Stimulated activated CD4-positive, alpha-beta T cell treated with anti-CD3 and anti-CD28 coated beads, Interleukin-4, amount 100 ng/mL, for 24 hours (primary cell): ENCODE results near the gene NPL.

Experiments used
- DNase-seq: peaks from one replicate; pipeline ENCODE4 v3.0.0-alpha.2; 2020

Gene NPL

DNA sequence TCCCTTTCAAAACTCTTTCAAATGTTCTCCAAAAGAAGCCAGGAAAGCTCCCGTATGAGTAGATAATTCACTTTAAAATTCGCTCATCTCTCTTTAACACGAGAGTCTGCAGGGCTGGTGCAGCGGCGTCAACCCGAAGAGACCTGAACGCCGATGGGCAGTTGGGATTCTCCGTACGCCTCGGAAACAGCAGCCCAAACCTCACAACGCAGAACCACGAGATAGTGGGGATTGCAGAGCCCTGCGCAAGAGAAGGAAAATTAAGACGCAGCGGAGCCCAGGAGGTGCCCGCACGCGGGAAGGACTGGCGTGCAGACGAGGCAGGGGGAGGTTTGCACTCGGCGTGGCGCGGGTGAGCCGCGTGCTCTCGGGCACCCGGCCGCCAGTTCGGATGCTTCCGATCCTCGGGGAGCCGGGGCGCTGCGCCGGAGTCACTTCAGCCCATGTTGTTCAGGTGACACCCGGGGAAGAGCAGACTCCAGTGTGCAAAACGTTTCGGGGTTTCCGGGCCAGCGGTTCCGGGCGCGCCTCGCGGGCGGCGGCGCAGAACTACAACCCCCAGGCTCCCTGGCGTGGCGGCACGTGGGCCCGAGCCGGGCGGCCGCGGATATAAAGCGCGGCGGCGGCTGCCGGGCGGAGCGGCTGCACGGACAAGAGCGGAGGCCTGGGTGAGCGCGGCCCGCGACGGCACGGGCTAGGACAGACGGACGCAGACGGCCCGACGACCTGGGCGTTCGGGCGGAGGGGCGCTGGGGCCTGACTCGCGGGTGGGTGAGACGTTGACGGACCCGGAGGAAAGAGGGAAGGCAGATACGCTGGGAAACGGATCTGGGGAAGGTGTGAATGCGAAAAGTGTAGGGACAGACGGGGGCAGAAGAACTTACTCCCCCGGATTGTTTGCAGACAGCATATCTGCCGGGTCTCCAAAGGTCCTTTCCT lies at the start of gene NPL:
Gene NPL (plus strand): TSS at position 636 of the 939 bp plus-strand sequence. CDS start 4,599 bp downstream, outside the sequence.
- DNase-seq: peak; percentile 85

- DNase-seq: no peak
Measured at GRCh38 chr1:182740120-182740519, 49.5 kb upstream of the NPL start.

DNA sequence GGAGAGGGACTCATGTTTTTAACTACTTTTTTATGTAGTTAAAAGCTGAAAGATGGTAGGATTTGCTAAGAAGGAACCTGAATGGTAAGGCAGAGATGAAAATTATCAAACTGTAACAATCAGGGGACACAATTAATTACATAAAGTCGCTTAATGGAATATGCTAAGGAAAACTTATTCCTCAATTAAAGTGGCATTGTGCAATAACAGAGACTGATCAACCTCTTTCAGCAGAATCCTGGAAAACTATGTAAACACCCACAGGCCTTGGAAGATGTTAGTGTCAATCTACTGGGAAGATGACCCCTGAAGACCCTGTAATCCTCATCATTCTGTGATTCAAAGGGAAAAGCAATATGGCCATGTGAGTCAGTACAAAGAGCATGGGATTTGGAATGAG lies 46.8 kb upstream of the NPL start:
- no peak for DNase-seq

DNA sequence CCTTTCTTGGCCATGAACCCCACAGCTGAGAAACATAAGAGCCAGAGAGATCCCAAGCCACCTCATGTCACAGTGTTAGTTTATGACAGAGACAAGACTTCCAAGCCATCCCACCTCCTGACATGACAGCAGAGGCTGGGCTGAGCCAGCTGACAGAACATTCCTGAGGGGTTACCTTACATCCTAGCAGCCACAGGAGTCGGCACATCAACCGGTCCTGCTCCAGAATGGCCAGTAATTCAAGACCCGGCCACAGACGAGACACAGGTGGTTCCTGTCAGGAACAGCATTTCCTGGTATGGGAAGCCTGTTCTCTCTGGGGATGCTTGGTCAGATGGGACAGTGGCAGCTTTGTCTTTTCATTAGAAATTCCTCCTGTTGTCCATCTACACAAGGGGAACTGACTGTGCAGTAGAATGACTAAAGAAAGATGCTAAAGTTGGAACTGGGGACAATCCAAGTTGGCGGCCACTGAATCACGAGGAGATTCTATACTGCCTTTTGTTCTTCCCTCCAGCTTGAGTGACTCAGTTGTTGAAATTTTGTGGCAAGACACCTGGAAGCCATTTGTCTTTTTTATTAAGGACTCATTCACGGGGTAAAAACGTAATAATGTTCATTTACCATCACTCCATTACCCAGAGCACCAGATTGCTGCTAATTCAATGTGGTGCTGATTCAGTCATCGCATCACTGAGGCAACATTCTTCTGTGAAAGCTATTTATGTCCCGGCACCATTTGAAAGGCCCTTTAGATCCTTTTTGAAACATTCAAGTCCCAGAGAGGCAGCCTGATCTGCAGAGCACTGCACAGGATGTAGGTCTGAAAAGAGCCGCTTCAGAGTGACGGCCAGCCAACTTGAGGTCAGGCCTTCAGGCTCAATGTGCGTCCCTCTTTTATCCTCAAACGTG lies 37.2 kb upstream of the NPL start:
- no peak for DNase-seq

DNA sequence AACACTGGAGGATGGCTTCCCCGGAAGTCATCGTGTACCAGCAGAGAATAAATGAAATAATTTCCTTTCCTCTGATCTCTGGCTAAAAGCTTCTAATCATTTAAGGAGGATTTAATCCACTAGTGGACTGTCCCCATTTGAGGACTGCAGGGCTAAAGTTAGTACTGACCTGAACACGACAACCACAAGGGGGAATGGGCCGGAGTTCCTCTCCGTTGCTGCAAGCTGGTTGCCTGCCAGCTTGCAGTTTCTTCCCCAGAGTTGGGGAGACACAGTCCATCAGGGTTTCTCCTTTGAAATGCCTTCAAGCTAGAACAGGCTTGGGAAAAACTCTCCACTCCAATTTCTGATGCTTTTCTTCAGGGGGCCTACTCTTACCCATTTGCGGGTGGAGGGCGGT lies 35.5 kb upstream of the NPL start:
- no peak for DNase-seq

DNA sequence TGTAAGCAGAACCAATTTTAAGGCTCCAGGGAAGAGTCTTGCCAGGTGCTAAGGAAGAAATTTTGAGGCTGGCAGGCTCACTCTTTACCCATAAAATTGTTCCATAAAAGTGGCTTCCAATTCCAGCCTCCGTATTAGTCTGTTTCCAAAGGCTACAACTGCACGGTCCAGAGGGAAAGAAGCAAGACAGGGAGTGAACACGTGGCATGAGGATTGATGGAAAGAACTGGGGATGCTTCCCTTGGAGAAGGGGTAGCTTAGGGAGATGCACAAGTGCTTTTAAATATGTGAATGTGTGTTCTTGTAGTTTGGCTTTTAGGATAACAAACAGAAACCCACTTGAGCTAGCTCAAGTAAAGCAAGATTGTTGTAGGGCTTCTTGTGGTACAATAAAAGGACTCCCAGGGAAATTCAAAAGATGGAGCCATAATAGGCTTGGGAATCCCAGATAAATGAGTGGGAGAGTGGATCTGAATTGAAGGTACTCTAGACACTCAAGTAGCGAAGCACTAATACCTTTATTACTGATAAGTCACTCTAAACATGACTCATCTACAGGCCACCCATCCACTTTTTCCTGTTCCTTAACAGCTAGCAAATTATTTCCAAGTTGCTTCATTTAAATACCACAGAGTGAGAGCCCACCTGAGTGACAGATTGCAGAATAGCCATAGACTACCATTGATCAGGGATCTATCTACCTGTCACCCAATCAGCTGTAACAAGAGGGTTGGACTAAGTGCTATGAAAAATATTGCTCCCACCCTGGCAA lies 34.8 kb upstream of the NPL start:
- no peak for DNase-seq

DNA sequence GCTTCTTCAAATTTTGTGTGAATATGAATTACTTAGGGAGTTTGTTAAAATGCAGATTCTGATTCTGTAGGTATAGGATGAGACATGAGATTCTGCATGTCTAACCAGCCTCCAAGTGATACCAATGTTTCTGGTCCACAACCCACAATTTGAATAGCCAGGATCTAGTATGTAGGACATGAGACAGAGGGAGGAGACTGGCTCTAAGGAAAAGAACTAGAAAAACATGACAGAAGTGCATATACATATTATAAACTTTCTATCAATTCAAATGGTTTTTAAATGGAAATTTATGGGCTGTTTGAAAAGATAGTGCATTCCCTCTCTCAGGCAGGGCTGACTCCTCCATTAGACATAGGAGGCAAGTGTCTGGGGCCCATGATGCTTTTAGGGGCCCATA lies 33.9 kb upstream of the NPL start:
- no peak for DNase-seq

- no peak for DNase-seq
Measured at GRCh38 chr1:182756423-182756822, 33.1 kb upstream of the NPL start.

GRCh38 chr1:182761396-182762395 lies 27.9 kb upstream of the NPL start:
- DNase-seq: no peak

- no peak for DNase-seq
Measured at GRCh38 chr1:182762536-182762935, 27.0 kb upstream of the NPL start.

GRCh38 chr1:182764029-182764727 lies 25.4 kb upstream of the NPL start:
- DNase-seq: no peak

DNA sequence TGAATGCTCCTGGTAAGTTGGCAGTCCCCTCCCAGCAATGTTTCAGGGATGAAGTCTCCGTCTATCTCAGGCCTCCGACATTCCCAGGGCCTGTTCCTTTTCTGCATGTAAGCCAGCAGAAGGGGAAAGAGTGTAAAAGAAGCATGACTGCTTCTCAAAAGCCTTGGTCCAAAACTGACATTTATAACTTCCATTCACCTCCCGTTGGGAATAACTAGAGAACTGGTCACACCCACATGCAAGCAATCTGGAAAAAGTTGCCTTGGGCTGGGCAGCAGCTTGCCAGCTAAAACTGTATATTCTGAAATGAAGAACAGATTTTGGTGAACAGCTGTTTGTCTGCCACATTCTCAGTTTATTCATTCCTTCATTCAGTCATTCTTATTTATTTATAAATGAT lies 24.2 kb upstream of the NPL start:
- DNase-seq: no peak

GRCh38 chr1:182766050-182766449 lies 23.5 kb upstream of the NPL start:
- DNase-seq: no peak

- no peak for DNase-seq
Measured at GRCh38 chr1:182766881-182767645, 22.5 kb upstream of the NPL start.

DNA sequence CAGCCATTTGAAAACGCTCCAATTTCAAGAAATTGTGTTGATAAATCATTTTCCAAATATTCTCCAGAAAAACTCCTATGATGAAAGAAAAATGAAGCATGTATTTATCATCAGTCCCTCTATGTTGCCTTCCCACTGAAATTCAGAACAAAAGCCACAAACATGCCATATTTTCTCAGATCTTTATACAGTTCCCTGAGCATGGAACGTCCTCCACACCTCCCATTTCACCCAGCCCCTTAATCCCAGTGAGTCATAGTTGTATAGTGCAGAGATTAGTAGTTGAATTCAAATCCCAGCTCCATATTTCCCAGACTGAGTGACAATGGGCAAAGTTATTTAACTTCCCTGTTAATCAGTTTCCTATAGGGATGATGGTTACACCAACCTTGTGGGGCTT lies 20.6 kb upstream of the NPL start:
- no peak for DNase-seq

DNA sequence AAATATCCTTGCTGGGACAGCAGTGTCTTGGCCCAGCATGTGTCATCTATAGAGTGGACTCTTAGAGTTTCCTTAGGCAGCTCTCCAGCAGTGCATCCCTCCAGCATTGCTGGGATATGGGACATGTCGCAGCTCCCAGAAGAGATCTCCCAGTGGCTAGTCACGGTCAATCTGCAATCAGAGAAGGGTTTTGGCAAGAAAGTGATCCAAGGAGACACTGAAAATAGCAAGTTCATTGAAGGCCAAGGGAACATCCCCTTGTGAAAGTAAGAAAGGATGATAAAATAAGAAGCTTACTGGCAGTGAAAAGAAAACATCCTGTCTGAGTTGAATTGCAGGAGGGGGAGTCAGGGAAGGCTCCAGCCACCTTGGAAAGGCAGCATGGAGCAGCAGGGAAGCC lies 19.3 kb upstream of the NPL start:
- no peak for DNase-seq

DNA sequence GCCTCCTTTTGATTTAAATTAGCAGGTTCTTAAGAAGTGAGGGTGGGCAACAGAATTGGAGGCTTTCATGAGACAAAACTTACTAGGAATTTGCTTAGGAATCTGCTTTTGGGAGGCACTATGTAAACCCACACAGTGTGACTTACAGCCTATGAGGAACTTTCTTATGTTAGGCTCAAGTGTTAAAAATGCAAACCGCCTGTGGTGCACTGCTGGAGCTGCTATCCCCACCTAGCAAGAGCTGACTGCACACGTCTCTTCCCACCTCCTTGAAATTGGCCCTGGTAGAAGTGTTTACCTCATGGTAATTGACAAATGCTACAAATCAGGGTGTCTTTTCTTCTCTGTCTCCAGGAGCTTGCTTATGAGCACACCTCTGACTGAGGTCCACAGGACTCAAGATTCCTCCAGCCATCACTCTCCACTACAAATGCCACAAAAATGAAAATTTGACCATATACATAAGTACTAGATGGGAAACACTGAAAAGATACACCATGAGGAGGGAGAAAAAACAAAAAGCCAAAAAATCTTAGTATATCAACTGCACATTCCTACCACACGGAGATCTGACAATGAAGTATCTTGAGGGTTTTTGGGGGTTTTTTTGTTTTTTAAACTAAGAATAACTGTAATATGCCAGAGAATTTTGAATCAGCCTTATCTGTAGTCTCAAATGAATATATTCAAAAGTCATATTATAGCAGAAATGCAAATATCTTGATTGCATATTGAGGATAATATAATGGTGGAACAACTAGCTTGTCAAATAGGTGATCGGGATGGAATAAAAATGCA lies 18.2 kb upstream of the NPL start:
- DNase-seq: no peak

- no peak for DNase-seq
Measured at GRCh38 chr1:182777386-182777785, 12.2 kb upstream of the NPL start.

- no peak for DNase-seq
Measured at GRCh38 chr1:182778862-182779261, 10.7 kb upstream of the NPL start.
